Sciatic nerve (tissue), 2 donors: ENCODE data around the gene CHD1. TPM values are rescaled to one million over a fixed set of nuclear protein-coding genes. Genes with fewer than 3 reads are reported as not detected.
"Not testable (repeated sequence)": the region's sequence is repeated elsewhere in the genome, so short reads cannot be mapped to it uniquely, and the experiment has no call there.

ENCODE experiments used
- ATAC-seq: fragments of 200-7000 bp; cut with Tn5 transposase; one replicate; pipeline ENCODE4 v1.9.1; 2020; ENCODE audit warnings: mild to moderate bottlenecking, moderate library complexity
- DNase-seq: peaks from one replicate; pipeline ENCODE4 v3.0.0-alpha.2; 2020; ENCODE audit warnings: low spot score
- intact Hi-C: fragments of 100-400 bp; cut with DNase I; formaldehyde crosslinking; loops from one replicate; pipeline ENCODE4 v1.14.2; 2022
- total RNA-seq: library from RNA; stranded (reverse); fragmentation: NEBNext Ultra II Directional; extraction: Animal tissue kit (Norgen Biotek cat#: 25700); gene quantifications from one replicate; pipeline ENCODE4 v1.2.1, GENCODE V29; 2021
- donor health status: DM: no; HTN: no; CAD: no.
- donor health status: DM: no; HTN: no; CAD: no.

CHD1 gene
- 58.0 TPM for total RNA-seq

- intact Hi-C loops = no loop called here
- DNase-seq = peak; percentile 97
- ATAC-seq = peak; percentile 94
These were observed at the start of gene CHD1 for GRCh38 chr5:98928873-98929709. CHD1 (minus strand) TSS chr5:98929007; CDS start chr5:98926386, 2,621 bp downstream.

- ATAC-seq (no peak), DNase-seq (no peak)
- intact Hi-C loops = no loop called here
These were observed 49.7 kb upstream of the CHD1 start for GRCh38 chr5:98978528-98978927.

DNA sequence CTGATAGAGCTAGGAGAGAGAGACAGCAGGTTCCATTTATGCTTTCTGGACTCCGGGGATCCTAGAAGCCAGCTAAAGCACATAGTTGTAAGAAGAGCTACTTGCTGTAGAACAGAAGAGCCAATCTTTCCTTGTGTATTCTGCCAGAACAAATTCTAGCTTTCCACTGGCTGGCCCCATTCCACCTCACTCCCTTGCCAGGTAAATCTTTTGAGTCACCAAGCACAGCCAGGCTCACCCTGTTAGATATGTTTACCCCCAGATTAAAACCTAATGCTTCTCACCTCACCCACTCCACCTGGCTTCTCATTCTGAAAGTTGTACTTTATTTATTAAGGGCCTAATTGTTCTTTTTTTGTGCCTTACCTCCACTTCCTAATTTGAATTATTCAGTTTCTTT, 48.9 kb upstream of the CHD1 start:
- no peak for ATAC-seq
- DNase-seq = no peak
- intact Hi-C loops = no loop called here

GRCh38 chr5:98975682-98976407, 47.0 kb upstream of the CHD1 start:
- intact Hi-C loops = no loop called here
- no peak for ATAC-seq

DNA sequence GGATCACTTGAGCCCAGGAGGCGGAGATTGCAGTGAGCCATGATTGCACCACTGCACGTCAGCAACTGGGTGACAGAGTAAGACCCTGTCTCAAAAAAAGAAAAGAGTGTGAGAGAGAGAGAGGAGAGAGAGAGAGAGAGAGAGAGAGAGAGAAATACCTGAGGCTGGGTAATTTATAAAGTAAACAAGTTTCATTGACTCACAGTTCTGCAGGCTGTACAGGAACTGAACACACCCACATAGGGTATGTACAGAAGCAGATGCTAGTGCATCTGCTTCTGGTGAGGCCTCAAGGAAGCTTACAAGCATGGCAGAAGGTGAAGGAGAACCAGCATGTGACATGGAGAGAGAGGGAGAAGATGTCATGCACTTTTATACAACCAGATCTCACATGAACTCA, 46.4 kb upstream of the CHD1 start:
- no peak for DNase-seq
- no peak for ATAC-seq
- intact Hi-C loops = no loop called here

More at GRCh38 chr5:98975682-98976407, 47.0 kb upstream of the CHD1 start:
- DNase-seq = no peak

DNA sequence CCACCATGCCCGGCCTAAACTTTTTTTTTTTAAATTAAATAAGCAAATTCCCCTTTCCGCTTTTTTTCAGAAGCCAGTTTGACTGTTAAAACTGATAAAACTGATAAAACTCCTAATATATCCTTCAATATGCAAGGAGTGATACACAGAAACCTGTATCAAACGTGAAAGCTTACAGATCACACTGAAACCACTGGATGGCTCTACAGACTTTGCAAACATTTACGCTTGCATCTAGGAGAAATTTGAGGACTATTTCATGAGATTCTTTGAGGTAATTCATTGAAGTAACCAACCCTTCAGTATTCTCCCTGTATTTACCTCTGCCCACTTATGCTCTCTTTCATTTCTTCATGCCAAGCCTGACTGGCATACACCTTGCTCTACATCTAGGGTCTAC, 40.6 kb upstream of the CHD1 start:
- DNase-seq = no peak
- ATAC-seq = no peak
- intact Hi-C loops = no loop called here

GRCh38 chr5:98968056-98968564, 39.3 kb upstream of the CHD1 start:
- intact Hi-C loops = no loop called here
- DNase-seq (no peak), ATAC-seq (no peak)

DNA sequence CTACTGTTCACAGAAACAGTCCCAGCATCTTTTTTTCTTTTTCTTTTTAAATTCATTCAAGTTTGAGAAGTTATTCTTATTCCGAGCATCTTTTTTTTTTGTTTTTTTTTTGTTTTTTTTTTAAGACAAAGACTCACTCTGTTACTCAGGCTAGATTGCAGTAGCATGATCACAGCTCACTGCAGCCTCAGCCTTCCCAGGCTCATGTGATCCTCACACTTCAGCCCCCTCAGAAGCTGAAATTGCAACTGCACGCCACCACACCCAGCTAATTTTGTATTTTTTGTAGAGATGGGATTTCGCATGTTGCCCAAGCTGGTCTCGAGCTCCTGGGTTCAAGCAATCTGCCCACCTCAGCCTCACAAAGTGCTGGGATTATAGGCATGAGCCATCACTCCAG, 36.4 kb upstream of the CHD1 start:
- ATAC-seq = no peak
- intact Hi-C loops = no loop called here
- DNase-seq = no peak

GRCh38 chr5:98964621-98965020, 35.8 kb upstream of the CHD1 start:
- DNase-seq = no peak
- intact Hi-C loops = no loop called here
- no peak for ATAC-seq

GRCh38 chr5:98963019-98963418, 34.2 kb upstream of the CHD1 start:
- no peak for DNase-seq
- intact Hi-C loops = no loop called here
- no peak for ATAC-seq

DNA sequence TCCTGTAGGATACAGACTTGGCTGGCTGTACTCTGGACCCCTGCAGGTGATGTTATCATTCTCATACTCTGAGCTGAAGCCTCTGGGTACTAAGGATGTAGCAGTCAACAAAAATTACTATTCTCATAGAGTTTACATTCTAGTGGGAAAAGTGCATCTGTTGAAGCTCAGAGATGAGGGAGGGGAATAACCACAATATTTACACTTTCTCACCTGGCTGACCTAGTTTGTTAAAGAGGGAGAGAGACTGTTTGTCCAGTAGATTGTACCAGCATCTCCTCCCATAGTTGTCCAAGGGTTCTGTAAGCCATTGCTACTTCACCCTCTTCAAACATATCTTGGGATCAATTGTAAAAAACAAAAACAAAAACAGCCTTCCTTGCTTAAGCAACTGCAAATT, 33.8 kb upstream of the CHD1 start:
- no peak for DNase-seq
- intact Hi-C loops = no loop called here
- ATAC-seq = no peak

GRCh38 chr5:98961665-98962344, 33.0 kb upstream of the CHD1 start:
- intact Hi-C loops = no loop called here
- DNase-seq (no peak), ATAC-seq (no peak)

- DNase-seq (no peak), ATAC-seq (no peak)
- intact Hi-C loops = no loop called here
These were observed 28.5 kb upstream of the CHD1 start for GRCh38 chr5:98957307-98957706.

DNA sequence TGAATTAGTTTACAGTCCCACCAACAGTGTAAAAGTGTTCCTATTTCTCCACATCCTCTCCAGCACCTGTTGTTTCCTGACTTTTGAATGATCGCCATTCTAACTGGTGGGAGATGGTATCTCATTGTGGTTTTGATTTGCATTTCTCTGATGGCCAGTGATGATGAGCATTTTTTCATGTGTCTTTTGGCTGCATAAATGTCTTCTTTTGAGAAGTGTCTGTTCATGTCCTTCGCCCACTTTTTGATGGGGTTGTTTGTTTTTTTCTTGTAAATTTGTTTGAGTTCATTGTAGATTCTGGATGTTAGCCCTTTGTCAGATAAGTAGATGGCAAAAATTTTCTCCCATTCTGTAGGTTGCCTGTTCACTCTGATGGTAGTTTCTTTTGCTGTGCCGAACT, 27.1 kb upstream of the CHD1 start:
- ATAC-seq, DNase-seq, intact Hi-C loops: not testable (repeated sequence)

- intact Hi-C loops, DNase-seq, ATAC-seq: not testable (repeated sequence)
These were observed 26.7 kb upstream of the CHD1 start for GRCh38 chr5:98955471-98955870.

DNA sequence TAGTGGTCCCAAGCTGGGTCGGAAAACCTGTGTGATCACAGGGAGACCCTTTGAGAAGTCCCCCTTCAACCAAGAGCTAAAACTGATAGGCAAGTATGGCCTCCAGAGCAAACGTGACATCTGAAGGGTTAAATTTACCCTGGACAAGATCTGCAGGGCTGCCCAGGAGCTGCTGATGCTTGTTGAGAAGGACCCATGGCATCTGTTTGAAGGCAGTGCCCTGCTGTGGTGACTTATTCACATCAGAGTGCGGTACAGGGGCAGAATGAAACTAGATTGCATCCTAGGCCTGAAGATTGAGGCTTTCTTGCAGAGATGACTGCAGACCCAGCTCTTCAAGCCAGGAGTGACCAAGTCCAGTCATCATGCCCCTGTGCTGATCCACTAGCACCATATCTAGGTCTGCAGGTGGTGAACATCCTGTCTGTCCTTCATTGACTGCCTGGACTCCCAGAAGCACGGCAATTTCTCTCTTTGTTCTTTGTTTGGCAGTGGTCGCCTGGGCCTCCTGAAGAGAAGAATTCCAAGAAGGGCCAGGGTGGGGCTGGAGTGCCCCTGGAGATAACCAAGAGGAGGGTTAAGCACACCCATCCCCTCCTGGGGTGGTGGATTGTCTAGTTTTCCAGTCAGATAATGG, 25.7 kb upstream of the CHD1 start:
- intact Hi-C loops = loop anchor here (5.0 kb wide), 1 partner anchor 668 kb away; no protein-coding TSS in a partner anchor
- ATAC-seq (no peak), DNase-seq (no peak)

DNA sequence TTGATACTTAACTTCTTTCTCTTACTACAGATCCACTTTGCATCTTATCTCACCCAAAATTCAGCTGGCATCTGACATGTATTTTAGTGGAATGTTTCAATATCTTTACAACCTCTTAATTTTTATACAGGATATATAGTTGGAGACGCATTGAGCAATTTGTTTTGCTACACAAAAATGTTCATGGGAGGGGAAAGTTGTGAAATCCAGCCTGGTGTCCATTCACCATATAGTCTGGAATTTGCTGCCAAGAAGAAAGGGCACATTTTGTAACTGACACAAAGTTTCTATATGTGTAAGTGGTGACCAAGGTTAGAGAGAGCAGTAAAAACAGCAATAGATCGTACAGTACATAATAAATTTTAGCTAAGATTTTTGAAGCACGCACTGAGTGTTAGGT, 14.0 kb upstream of the CHD1 start:
- ATAC-seq (no peak), DNase-seq (no peak)
- intact Hi-C loops = no loop called here

GRCh38 chr5:98941131-98941883, 12.5 kb upstream of the CHD1 start:
- ATAC-seq = peak; percentile 18
- DNase-seq = no peak
- intact Hi-C loops = no loop called here
